ENCODE results near the gene CHST13. TPM values are rescaled to one million over a fixed set of nuclear protein-coding genes. Genes with fewer than 3 reads are reported as not detected.

The CHST13 gene
- total RNA-seq, 4 donors from 2014 or later: 0.23 to 0.95 TPM; not detected in 2

GRCh38 chr3:126549861-126550487 lies 26.0 kb downstream of the CHST13 start:
- TF ChIP-seq POLR2A (IDR thresholded peaks at IDR 0.05) (no peak), CTCF (IDR thresholded peaks at IDR 0.05) (no peak)
- no peaks in the 10 kb centered on the region for H3K9me3 ChIP-seq

GRCh38 chr3:126550488-126551051 lies 26.6 kb downstream of the CHST13 start:
- TF ChIP-seq POLR2A (IDR thresholded peaks at IDR 0.05) (no peak), CTCF (IDR thresholded peaks at IDR 0.05) (no peak)
- Histone ChIP-seq H3K36me3 (no peaks in the 10 kb centered on the region), H3K27ac (no peak overlapping the region), H3K27me3 (peaks cover 0 to 63% (median 0%) of the 10 kb centered on the region in 4 donors), H3K9me3 (no peaks in the 10 kb centered on the region), H3K4me3 (no peak overlapping the region), H3K4me1 (no peaks in the 10 kb centered on the region)
- WGBS, 2 donors: 60 to 72% methylated on average over 1 to 8 of the region's 11 CpGs
- intact Hi-C loops (cut with DNase I): no loop called here
- DNase-seq: no peak

More at GRCh38 chr3:126549861-126550487, 26.0 kb downstream of the CHST13 start:
- DNase-seq: no peak
- no peaks in the 10 kb centered on the region for H3K4me1 ChIP-seq
- H3K4me3 ChIP-seq: no peak overlapping the region
- WGBS, 2 donors: 56 to 85% methylated on average over 2 to 6 of the region's 12 CpGs
- intact Hi-C loops (cut with DNase I): no loop called here
- no peak overlapping the region for H3K27ac ChIP-seq
- peaks cover 0 to 63% (median 0%) of the 10 kb centered on the region in 4 donors for H3K27me3 ChIP-seq
- H3K36me3 ChIP-seq: no peaks in the 10 kb centered on the region

GRCh38 chr3:126551121-126551838 lies 27.3 kb downstream of the CHST13 start:
- intact Hi-C loops (cut with DNase I): no loop called here
- TF ChIP-seq POLR2A (IDR thresholded peaks at IDR 0.05): no peak
- no peak for TF ChIP-seq CTCF (IDR thresholded peaks at IDR 0.05)
- Histone ChIP-seq H3K27ac (no peak overlapping the region), H3K4me1 (no peaks in the 10 kb centered on the region), H3K36me3 (no peaks in the 10 kb centered on the region), H3K4me3 (no peak overlapping the region), H3K9me3 (no peaks in the 10 kb centered on the region), H3K27me3 (peaks cover 0 to 56% (median 0%) of the 10 kb centered on the region in 4 donors)
- DNase-seq: no peak
- 75 to 100% methylated on average over 4 to 10 of the region's 13 CpGs for whole genome bisulfite sequencing, 2 donors

- no peak overlapping the region for H3K27ac ChIP-seq
- no peak for DNase-seq
- H3K9me3 ChIP-seq: no peaks in the 10 kb centered on the region
- intact Hi-C loops (cut with DNase I): no loop called here
- WGBS, 2 donors: 60 to 90% methylated on average over 1 to 6 of the region's 17 CpGs
- H3K36me3 ChIP-seq: no peaks in the 10 kb centered on the region
- TF ChIP-seq CTCF (IDR thresholded peaks at IDR 0.05): no peak
- no peak for TF ChIP-seq POLR2A (IDR thresholded peaks at IDR 0.05)
- peaks cover 0 to 48% (median 0%) of the 10 kb centered on the region in 4 donors for H3K27me3 ChIP-seq
- no peaks in the 10 kb centered on the region for H3K4me1 ChIP-seq
- no peak overlapping the region for H3K4me3 ChIP-seq
Observed at GRCh38 chr3:126551839-126552687, 28.1 kb downstream of the CHST13 start.
